Cardiac muscle cell (in vitro differentiated cells and primary cell): Measurements from ENCODE around the gene SF3A2. TPM values are rescaled to one million over a fixed set of nuclear protein-coding genes. Genes with fewer than 3 reads are reported as not detected.

ENCODE experiments used
- DNase-seq, 2 donors: peaks; one replicate each; pipeline versions ENCODE4 v3.0.0 to v3.0.0-alpha.2; 2010 to 2017; ENCODE audit warnings: low read depth in 1 of 2, low spot score in 1 of 2
- H3K27ac ChIP-seq: fragments of 200-600 bp; sonication (generic); 2 replicates; pipeline ENCODE4 v1.5.1; 2016
- H3K27me3 ChIP-seq: fragments of 200-600 bp; sonication (generic); 2 replicates; pipeline ENCODE4 v1.6.0; 2016; ENCODE audit warnings: control low read depth
- H3K36me3 ChIP-seq: fragments of 200-600 bp; sonication (generic); 2 replicates; pipeline ENCODE4 v1.5.1; 2016; ENCODE audit warnings: control low read depth
- H3K4me1 ChIP-seq: fragments of 200-600 bp; sonication (generic); 2 replicates; pipeline ENCODE4 v1.8.1; 2017; ENCODE audit warnings: low read depth, mild to moderate bottlenecking, mixed run types
- H3K4me3 ChIP-seq: fragments of 200-600 bp; sonication (generic); 2 replicates; pipeline ENCODE4 v1.5.1; 2016; ENCODE audit warnings: mild to moderate bottlenecking
- H3K9me3 ChIP-seq: fragments of 200-600 bp; sonication (generic); 2 replicates; pipeline ENCODE4 v1.5.1; 2017; ENCODE audit warnings: low read depth, mild to moderate bottlenecking, control low read depth
- CTCF ChIP-seq: IDR thresholded peaks from 2 replicates; pipeline ENCODE4 v1.5.1; 2012; ENCODE audit warnings: low read depth, mild to moderate bottlenecking, low read length
- polyA plus RNA-seq: library from polyadenylated mRNA; unstranded; fragments of >200 nt; fragmentation: Nextera tagmentation; extraction: Ambion mirVana; gene quantifications from 2 replicates; pipeline ENCODE4 v1.2.1, GENCODE V29; 2016
- total RNA-seq: library from RNA; depleted of rRNA; stranded (reverse); fragments of >200 nt; gene quantifications from 2 replicates; pipeline ENCODE4 v1.2.3, GENCODE V29; 2016

Gene SF3A2
- total and polyA plus RNA-seq, 2 experiments from 2014 or later = 60.6 to 111 TPM

- Histone ChIP-seq H3K9me3 (no peaks in the 10 kb centered on the region), H3K4me3 (peak overlapping the region; percentile 2), H3K4me1 (peaks cover 4% of the 10 kb centered on the region), H3K36me3 (no peaks in the 10 kb centered on the region), H3K27me3 (peaks cover 100% of the 10 kb centered on the region), H3K27ac (no peak overlapping the region)
- DNase-seq = no peak
- TF ChIP-seq CTCF = no peak
Measured at GRCh38 chr19:2289714-2290435, 53.3 kb downstream of the SF3A2 start.

GRCh38 chr19:2290441-2291184 is 54.0 kb downstream of the SF3A2 start:
- peak overlapping the region; percentile 14 for H3K4me3 ChIP-seq
- H3K27me3 ChIP-seq = peaks cover 93% of the 10 kb centered on the region
- H3K27ac ChIP-seq = no peak overlapping the region
- H3K4me1 ChIP-seq = peaks cover 4% of the 10 kb centered on the region
- H3K9me3 ChIP-seq = no peaks in the 10 kb centered on the region
- no peaks in the 10 kb centered on the region for H3K36me3 ChIP-seq
- TF ChIP-seq CTCF = no peak
- DNase-seq = no peak

- no peaks in the 10 kb centered on the region for H3K9me3 ChIP-seq
- peak overlapping the region; percentile 14 for H3K4me3 ChIP-seq
- H3K27ac ChIP-seq = no peak overlapping the region
- DNase-seq = peak in 1 of 2 donors; percentile 77
- TF ChIP-seq CTCF = no peak
- peaks cover 90% of the 10 kb centered on the region for H3K27me3 ChIP-seq
- no peaks in the 10 kb centered on the region for H3K36me3 ChIP-seq
- H3K4me1 ChIP-seq = peaks cover 4% of the 10 kb centered on the region
Measured at GRCh38 chr19:2291185-2291751, 54.6 kb downstream of the SF3A2 start.

GRCh38 chr19:2294687-2295335 is 58.2 kb downstream of the SF3A2 start:
- H3K4me3 ChIP-seq = no peak overlapping the region
- H3K27ac ChIP-seq = no peak overlapping the region
- H3K4me1 ChIP-seq = peaks cover 4% of the 10 kb centered on the region
- H3K27me3 ChIP-seq = peaks cover 55% of the 10 kb centered on the region
- peak in 1 of 2 donors; percentile 81 for DNase-seq
- H3K9me3 ChIP-seq = no peaks in the 10 kb centered on the region
- H3K36me3 ChIP-seq = no peaks in the 10 kb centered on the region
- no peak for TF ChIP-seq CTCF

GRCh38 chr19:2296141-2296540 is 59.5 kb downstream of the SF3A2 start:
- no peak overlapping the region for H3K4me3 ChIP-seq
- DNase-seq = no peak
- no peak for TF ChIP-seq CTCF
- H3K9me3 ChIP-seq = no peaks in the 10 kb centered on the region
- H3K27ac ChIP-seq = no peak overlapping the region
- H3K4me1 ChIP-seq = no peaks in the 10 kb centered on the region
- no peaks in the 10 kb centered on the region for H3K36me3 ChIP-seq
- peaks cover 42% of the 10 kb centered on the region for H3K27me3 ChIP-seq

Other genes starting within 250 kb of the SF3A2 start
- gene BTBD2, start 221.1 kb upstream of the SF3A2 start, total RNA-seq = 133 and 155 TPM in 2 replicates
- gene BTBD2, start 221.1 kb upstream of the SF3A2 start, polyA plus RNA-seq = 126 and 149 TPM in 2 replicates
- 72.5 and 76.6 TPM in 2 replicates for gene MKNK2, start 185.6 kb upstream of the SF3A2 start, total RNA-seq
- gene MKNK2, start 185.6 kb upstream of the SF3A2 start, polyA plus RNA-seq = 72.8 and 87.2 TPM in 2 replicates
- 15.1 and 17.4 TPM in 2 replicates for gene MOB3A, start 140.5 kb upstream of the SF3A2 start, total RNA-seq
- 21.6 and 22.0 TPM in 2 replicates for gene MOB3A, start 140.5 kb upstream of the SF3A2 start, polyA plus RNA-seq
- gene IZUMO4, start 139.9 kb upstream of the SF3A2 start, total RNA-seq = 10.5 and 11.6 TPM in 2 replicates
- gene IZUMO4, start 139.9 kb upstream of the SF3A2 start, polyA plus RNA-seq = 2.6 and 4.9 TPM in 2 replicates
- gene AP3D1, start 85.3 kb upstream of the SF3A2 start, total RNA-seq = 118 and 125 TPM in 2 replicates
- 112 and 115 TPM in 2 replicates for gene AP3D1, start 85.3 kb upstream of the SF3A2 start, polyA plus RNA-seq
- 25.3 and 53.8 TPM in 2 replicates for gene DOT1L, start 72.9 kb upstream of the SF3A2 start, total RNA-seq
- 15.6 and 19.1 TPM in 2 replicates for gene DOT1L, start 72.9 kb upstream of the SF3A2 start, polyA plus RNA-seq
- gene PLEKHJ1, start 495 bp upstream of the SF3A2 start, total RNA-seq = 255 and 361 TPM in 2 replicates
- 297 and 342 TPM in 2 replicates for gene PLEKHJ1, start 495 bp upstream of the SF3A2 start, polyA plus RNA-seq
- gene AMH, start 12.5 kb downstream of the SF3A2 start, total RNA-seq = 24.1 and 45.6 TPM in 2 replicates
- 23.2 and 71.4 TPM in 2 replicates for gene AMH, start 12.5 kb downstream of the SF3A2 start, polyA plus RNA-seq
- 1.9 and 5.4 TPM in 2 replicates for gene JSRP1, start 19.6 kb downstream of the SF3A2 start, total RNA-seq
- gene JSRP1, start 19.6 kb downstream of the SF3A2 start, polyA plus RNA-seq = 0.79 and 4.2 TPM in 2 replicates
- 0.48 TPM in 1 of 2 replicates, not detected in the other for gene PEAK3, start 45.4 kb downstream of the SF3A2 start, total RNA-seq
- gene PEAK3, start 45.4 kb downstream of the SF3A2 start, polyA plus RNA-seq = 0.06 and 0.51 TPM in 2 replicates
- gene LINGO3, start 71.3 kb downstream of the SF3A2 start, total RNA-seq = 2.1 and 3.1 TPM in 2 replicates
- 0.23 and 1.4 TPM in 2 replicates for gene LINGO3, start 71.3 kb downstream of the SF3A2 start, polyA plus RNA-seq
- gene LSM7, start 91.8 kb downstream of the SF3A2 start, total RNA-seq = 231 and 424 TPM in 2 replicates
- gene LSM7, start 91.8 kb downstream of the SF3A2 start, polyA plus RNA-seq = 157 and 176 TPM in 2 replicates
- 95.3 and 132 TPM in 2 replicates for gene SPPL2B, start 91.9 kb downstream of the SF3A2 start, total RNA-seq
- 90.4 and 90.9 TPM in 2 replicates for gene SPPL2B, start 91.9 kb downstream of the SF3A2 start, polyA plus RNA-seq
- gene TMPRSS9, start 123.4 kb downstream of the SF3A2 start, total RNA-seq = not detected in 2 replicates
- gene TMPRSS9, start 123.4 kb downstream of the SF3A2 start, polyA plus RNA-seq = not detected in 2 replicates
- gene TIMM13, start 190.8 kb downstream of the SF3A2 start, total RNA-seq = 76.7 and 93.0 TPM in 2 replicates
- gene TIMM13, start 190.8 kb downstream of the SF3A2 start, polyA plus RNA-seq = 287 and 292 TPM in 2 replicates
- gene LMNB2, start 220.1 kb downstream of the SF3A2 start, total RNA-seq = 78.6 and 127 TPM in 2 replicates
- gene LMNB2, start 220.1 kb downstream of the SF3A2 start, polyA plus RNA-seq = 42.5 and 66.9 TPM in 2 replicates
- 44.8 and 75.2 TPM in 2 replicates for gene GADD45B, start 239.3 kb downstream of the SF3A2 start, total RNA-seq
- gene GADD45B, start 239.3 kb downstream of the SF3A2 start, polyA plus RNA-seq = 30.5 and 66.4 TPM in 2 replicates